ENCODE measurements around the gene SCD5.

SCD5 gene

DNA sequence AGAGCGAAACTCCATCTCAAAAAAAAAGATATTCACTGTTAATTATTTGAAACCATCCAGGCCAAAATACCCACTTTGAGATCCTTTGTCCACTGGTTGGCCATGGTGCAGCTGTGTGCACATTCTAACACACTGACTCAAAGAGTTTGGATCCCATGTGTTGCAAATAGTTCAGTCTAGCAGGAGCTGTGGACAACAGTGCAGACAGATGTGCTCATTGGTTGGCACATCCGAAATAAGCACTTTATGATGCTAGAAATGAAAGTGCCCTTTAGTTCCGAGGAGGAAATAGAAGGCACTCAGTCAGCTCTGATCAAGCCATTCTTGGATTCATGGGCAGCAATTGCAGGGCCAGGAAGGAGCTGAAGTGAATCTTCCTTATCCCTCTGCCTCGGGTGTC lies 173.8 kb downstream of the SCD5 start:
- no peak for DNase-seq

DNA sequence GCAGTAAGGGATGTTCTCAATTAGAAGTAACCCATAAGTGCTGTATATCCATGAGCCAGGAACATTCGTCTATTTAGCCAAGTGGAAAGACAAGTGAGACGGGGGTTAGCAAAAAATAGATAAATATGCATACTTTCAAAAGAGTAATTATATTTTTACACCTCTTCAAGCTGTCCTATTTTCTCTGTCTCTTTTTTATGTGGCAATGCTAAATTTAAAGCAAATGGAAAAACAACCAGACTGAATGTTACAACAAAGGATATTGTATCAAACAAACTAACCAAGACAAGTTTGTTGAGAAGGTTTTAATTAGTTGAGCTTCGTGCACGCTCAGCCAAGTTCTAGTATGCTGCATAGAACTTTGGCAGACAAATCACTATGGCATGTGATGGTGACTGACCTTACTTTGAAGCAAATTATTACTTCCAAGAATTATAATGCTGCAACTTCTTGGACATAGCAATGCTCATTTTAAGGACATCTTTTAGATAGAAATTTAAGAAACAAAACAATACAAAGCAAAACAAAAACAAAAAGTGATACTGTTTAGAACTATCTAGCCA lies 175.4 kb downstream of the SCD5 start:
- DNase-seq: no peak

DNA sequence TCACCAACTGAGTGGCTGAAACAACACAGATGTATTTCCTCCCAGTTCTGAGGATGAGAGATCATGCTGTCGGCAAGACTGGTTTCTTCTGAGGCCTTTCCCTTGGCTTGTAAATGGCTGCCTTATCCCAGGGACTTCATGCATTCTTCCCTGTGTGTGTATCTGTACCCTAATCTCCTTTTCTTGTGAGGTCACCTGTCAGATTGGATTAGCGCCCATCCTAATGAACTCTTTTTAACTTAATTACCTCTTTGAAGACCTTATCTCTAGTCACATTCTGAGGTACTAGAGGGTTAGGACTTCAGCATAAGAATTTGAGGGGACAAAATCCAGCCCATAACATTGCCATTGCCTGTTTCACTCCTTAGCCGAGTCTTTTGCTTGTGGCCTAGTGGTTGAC lies 177.3 kb downstream of the SCD5 start:
- DNase-seq: no peak

DNA sequence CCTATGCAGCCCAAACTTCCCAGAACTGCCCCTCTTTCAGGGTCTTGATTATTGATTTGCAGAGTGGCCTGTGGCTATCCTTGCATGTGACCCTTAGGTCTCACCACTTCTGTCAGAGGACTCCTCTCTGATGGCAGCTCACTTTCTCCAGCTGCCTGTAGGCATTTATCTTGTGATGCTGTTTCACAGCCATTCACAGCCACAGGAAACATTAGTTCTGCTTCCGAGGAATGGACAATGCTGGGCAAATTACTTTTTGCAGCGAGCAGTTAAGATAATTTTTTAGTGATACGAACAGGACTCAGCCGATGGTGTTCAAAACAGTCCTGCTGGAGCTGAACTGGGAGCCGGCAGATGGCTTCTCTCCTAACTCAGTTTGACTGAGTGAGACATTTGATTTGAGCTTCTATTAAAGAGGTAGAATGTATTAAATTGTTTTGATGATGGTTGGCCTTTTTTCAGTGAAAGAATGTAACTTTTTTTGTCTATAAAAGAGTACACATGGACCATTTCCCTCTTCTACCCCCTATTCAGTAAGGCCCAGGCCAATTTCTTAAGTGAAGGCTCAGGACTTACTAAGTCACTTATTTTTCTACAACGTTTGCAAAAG lies 178.4 kb downstream of the SCD5 start:
- no peak for DNase-seq

DNA sequence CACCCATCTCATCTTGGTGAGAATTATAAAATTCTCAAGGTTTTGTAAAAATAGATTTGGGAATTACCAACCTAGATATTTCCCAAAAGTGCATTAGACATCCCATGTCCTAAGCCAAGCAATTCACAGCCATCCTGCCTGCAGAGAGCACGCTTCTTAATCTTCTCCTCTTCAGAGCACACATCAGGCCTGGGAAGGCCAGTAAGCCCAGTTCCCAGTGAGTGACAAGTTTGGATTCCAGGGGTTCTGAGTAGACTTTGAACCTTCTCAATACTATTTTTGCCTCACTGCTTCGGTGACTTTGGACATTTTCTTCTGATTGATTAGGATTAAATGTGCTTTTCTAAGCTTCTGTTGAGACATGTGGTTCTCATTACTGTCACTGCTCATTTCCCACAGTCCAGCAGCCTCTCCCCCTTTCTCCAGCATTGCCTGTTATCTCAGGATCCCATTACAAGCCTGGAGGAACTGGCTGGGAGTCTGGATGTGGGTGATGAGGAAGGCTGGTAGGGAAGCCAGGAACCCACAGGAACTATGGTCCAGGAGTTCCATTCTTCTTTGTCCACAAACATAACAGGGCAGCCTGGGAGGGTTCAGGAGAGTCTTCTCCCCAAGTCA lies 180.4 kb downstream of the SCD5 start:
- no peak for DNase-seq

DNA sequence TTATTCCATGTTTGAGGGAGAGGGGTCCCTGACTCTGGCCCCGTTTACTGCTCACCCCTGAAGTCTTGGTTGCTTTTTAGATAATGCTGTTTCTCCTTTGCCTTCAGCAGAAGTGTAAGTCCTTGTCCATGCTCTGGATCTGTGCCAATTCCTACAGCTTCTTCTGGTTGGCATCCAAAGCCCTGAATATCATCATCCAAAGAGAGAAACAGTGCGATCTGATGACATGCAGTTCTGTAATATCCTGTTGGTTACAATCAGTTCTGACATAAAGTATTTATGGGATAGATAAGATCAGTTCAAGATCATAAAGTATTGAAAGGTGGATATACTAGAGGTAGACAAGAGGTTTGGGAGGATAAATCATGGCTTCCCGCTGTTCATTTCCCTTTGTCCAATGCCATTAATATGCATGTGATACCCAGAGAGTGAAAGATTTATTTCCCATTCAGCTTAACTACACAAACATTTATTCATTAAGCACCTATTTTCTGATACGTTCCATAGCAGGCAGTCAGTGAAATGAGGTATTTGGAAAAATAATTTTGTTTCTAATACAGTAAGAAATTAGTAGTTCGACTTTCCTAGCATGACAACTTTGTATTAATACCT lies 183.7 kb downstream of the SCD5 start:
- no peak for DNase-seq

DNA sequence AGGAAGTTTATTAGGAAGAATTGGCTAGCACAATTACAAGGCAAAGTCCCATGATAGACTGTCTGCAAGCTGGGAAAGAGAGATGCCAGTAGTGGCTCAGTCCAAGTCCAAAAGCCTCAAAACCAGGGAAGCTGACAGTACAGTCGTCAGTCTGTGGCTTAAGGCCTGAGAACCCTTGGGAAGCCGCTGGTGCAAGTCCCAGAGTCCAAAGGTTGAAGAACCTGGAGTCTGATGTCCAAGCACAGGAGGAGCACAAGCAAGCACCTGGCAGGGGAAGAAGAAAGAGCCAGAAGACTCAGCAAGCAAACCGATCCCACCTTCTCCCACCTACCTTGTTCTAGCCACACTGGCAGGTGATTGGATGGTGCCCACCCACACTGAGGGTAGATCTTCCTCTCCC lies 185.5 kb downstream of the SCD5 start:
- no peak for DNase-seq

DNA sequence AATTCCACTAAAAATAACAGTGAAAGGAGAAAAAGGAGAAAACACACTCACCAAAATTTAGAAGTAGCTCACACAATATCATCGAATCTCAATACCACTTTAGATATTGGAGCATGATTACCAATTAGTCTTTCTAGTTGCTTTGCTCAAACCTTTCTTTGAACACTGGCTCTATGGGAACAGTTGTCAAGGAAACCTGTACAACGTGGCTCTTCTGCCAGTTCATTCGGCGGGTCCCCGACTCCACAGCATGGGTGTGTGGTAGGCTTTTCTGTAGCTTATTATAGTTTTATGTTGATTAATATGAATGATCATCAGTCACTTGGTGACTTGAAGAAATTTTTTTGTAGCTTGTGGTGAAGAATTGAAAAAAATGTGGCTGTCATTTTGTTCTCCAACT lies 186.6 kb downstream of the SCD5 start:
- peak; percentile 27 for DNase-seq

DNA sequence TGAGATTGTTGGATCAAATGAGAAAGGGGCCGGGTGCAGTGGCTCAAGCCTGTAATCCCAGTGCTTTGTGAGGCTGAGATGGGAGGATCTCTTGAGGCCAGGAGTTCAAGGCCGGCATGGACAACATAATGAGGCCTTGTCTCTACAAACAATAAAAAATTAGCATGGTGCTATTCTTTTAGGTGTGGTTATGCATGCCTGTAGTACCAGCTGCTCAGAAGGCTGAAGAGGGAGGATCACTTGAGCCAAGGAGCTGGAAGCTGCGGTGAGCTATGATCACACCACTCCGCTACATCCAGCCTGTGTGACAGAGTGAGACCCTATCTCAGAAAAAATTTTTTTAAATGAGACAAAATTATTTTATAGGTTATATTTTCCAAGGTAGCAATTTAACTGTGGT lies 187.1 kb downstream of the SCD5 start:
- DNase-seq: no peak

DNA sequence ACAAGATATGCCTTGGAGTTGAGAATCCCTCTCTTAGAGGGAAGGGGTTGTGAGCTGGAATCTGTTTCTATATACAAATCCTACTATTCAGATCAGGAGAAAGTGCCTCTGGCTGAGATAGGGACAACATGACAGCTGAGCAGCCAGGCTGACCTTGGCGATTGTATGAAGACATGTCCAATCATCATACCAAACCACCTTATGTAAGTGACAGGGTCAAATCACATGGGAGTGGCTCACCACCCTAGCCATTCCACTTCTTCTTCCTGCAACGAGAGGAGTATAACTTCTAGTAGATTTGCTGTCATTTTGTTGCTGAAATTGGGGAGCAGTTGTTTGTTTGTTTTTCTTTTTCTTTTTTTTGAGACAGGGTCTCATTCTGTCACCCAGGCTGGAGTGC lies 188.6 kb downstream of the SCD5 start:
- DNase-seq: no peak

DNA sequence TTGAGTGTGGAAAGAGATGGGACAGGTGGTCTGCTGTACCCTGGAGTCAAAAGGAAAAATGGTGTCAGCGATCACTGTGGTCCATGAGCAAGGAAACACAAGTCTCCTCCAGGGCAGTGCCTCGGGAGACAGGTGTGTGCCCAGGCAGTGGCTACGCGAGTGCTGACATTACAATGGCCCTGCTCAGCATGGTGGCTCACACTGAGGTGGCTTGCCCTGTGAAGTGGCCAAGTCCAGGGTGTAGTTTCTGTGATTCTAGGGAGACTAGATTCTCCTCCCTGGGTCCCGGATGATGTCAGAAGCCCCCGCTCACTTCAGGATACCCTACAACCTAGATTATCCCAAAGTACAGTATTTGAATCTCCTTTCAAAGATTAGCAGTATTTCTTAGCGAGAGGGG lies 192.0 kb downstream of the SCD5 start:
- no peak for DNase-seq

DNA sequence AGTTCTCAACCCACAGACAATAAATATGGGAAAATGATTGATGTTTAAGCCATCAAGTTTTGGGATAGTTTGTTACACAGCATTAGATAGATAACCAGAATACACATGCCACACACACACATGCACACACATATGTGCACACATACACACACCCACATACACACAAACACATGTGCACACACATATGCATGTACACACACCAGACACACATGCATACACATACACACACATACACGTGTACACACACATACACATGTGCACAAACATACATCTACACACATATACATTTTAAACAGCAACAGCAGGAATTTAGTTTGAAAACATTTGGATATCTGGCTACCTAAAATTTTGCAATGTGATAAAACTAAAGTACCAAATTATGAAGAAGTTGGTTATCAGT lies 194.1 kb downstream of the SCD5 start:
- no peak for DNase-seq

DNA sequence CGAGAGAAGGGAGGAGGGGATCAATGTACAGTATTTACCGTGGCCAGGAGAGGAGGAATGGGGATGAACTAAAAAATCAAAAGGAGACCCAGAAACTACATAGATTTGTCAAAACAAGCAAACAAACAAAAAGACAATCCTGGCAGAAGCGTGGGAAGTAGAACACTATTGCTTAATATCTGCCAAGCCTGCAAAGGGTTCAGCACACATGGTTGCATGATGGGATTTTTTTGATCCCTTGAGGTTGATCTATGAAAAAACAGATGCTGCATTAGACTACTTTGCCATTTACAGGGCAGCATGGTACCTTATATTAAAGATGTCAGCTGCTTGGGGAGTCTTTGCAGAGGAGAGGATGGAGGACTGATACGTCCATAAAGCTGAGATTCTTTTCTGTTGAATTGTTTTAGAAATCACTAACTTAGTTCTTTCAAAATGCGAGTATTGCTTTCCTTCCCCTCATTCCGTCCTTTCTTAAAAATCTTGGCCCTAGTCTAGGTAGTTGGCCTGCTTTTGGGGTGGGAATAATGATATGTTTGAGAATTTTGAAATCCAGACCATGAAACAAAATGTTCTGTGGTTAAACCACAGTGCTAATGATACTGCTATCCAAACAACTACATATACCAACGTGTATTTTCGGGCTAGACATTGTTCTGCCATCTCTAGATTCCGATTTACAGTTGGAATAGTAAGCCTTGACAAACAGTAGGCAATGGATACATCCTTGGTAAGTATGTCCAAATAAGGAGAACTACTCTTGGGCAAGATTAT lies 197.2 kb downstream of the SCD5 start:
- no peak for DNase-seq

DNA sequence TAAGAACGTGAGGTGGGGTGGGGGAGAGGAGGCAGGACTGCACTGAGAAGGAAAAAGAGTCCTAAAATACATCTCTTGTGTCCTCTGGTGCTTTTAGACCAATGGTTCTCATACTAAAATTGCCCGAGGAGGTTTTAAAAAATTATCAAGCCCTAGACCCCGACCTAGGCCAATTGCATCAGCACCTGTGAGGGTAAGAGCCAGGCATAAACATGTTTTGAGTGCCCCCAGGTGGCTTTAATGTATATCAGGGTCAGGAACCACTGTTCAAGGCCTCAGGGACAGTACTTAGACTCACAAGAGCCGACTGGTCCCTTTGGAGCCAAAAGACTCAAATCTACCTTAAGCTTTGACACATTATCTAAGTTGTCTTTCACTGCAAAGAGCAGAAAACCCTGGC lies 199.3 kb downstream of the SCD5 start:
- no peak for DNase-seq

DNA sequence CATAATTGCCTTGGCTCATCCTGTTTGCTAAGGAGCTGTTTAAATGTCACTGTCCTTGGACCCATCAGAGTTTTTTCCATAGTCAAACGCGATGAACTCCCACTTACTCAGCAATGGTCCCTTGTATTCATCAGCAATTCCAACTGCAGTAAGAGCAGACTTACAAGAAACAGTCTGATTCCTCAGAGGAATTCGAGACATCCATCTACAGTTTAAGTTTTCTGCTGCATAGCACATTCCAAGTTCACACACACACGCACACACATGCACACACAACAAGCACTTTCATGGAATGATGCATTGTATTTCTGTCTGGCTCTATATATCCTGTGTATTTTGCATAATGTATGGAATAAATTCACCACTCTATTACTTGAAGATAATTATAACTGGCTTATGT lies 204.1 kb downstream of the SCD5 start:
- DNase-seq: no peak

DNA sequence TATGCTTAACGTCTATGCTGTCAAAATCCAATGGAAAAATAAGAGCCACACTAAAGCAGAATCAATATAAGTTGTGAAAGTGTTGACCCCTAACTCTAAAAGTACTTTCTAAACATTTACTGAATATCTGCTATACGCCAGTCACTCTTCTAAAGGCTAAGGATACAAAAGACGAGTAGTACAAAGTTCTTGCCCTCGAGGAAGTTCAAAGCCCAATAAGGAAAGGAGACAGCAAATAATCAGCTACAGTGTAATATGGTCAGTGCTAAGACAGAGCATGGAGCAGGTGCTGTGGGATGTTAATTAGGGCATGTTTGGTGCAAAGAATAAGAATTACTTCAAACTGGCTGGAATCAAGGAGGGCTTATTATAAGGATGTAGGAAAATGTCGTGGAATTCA lies 205.2 kb downstream of the SCD5 start:
- DNase-seq: no peak

DNA sequence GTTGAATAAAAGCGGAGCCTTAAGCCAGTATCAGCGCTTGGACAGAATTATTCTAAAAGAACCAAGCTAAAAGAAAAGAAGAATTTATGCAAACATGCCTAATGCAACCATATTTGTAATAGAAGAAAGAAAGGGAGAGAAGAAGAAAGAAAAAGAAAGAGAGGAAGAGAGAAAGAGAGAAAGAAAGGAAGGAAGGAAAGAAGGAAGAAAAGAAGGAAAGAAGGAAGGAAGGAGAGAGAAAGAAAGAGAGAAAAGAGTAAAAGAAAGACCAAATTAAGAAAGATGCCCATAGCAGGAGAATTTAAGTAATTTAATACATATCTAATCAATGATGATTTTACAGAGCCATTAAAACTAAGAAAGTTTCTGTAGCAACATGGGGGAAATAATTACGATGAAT lies 206.0 kb downstream of the SCD5 start:
- DNase-seq: no peak

DNA sequence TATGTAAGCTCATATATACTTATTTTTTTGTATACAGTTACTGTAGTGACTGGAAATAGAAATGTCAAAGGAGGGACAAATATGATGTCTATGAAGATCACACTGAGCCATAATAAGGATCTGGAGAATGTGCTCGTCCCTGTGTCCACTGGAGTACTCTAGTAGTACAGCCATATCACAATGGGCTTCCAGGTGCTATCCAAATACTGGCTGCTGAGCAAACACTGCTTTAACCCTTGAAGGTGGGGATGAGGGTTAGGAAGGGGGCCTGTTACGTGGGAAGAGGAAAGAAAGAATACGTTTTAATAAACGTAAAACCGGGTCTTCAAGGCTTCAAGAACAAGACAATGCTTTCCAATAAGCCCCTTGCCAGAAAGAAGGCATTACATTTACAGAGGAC lies 207.0 kb downstream of the SCD5 start:
- DNase-seq: no peak

DNA sequence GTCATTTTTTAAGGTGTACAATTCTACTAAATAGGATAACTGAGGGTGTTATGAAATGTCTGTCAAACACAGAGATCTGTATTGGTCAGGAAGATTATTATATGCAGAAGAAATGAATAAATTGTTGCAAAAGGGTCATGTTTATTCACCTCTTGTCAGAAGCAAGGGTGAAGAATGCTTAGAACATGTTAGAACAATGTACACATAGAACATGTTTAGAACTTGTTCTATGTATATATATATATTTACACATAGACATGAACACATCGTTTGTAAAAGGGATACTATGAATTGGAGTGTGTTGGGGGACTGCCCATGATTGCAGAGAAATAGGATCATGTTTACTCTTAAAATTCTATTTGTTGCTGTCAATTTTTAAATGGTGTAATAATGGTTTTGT lies 208.8 kb downstream of the SCD5 start:
- no peak for DNase-seq

DNA sequence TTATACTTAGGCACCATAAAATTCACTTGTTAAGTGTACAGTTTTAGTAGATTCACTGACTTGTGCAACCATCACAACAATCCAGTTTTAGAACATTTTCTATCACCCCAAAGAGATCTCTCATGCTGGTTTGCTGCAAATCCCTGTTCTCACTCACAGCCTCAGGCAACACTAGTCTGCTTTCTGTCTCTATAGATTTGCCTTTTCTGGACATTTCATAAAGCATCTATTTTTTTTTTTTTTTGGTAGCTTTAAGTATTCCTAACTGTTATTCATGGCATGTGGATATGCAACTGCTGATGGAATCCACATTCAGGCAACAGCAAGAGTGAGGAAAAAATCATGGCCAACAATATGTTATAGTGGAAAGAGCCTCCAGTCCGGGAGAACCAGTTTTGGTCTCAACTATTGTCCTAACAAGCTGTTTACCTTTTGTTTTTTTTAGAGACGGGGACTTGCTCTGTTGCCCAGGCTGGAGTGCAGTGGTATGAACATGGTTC lies 209.8 kb downstream of the SCD5 start:
- DNase-seq: no peak

DNA sequence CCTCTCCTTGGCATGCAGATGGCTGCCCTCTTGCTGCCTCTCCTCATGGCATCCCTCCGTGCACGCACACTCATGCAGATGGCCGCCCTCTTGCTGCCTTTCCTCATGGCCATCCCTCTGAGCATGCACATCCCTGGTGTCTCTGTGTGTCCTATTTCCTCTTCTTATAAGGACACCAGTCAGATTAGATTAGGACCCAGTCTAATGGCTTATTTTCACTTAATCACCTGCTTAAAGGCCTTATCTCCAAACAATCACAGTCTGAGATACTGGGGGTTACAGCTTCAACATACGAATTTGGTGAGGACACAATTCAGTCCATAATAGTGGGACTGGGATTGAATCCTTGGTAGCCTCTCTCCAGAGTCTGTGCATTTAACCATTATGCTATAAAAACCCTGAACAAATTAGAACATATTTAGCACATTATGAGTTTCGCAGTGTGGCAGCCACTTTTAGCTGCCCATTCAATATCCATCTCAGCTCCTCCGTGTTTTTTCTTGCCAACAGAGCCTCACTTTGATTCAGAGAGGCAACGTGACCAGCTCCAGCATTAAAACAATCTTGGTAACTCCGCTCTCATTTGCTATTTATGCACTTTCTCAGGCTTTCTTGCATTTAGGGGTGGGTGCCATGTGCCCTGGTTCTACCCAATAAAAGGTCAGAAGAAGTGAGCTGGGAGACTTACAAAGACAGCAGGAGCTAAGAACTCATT lies 210.6 kb downstream of the SCD5 start:
- DNase-seq: no peak

DNA sequence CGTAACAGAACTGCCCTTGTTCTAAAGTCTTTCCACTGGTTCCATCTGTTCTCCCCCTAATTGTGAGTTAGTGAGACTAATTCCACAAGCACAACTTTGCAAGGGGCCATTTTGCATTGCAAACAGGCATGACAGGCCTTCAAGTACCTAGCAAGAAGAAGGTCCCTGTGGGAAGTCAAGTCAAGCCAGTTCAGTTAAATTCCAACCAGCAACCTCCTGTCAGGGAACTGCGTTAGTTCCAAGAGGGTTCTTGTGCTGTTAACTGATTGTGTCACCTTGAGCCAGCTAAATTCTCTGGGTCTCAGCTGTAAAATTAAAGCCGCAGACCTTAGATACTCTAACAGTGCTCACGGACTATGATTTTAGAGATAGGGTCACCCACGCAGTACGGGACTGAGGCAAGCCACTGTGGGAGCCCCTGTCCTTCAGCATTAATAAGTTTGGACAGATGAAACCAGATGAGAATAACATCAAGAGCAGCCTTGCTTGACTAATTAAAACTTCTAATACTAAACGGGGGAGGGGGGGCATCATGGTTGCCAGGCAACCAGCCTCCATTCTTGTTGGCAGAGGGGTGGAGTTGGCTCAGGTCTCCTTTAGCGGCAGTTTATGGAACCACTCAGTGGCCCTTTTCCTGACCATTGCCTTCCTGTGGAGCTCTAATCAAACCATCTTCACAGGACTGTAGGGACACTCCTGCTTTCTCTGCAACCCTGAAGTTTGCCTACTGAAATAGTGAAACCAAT lies 212.7 kb downstream of the SCD5 start:
- no peak for DNase-seq

All from COR-L47 (cell line).